Skin epidermis (tissue), 12 donors: Measurements from ENCODE around the gene STRIT1.

ENCODE experiments used
- H3K27ac ChIP-seq, 21 experiments: fragments of 200-600 bp; sonication (generic) in 11 of 21; one replicate each; pipeline ENCODE4 v1.5.0; 2020; ENCODE audit warnings: mild to moderate bottlenecking in 3 of 21, inconsistent platforms in 2 of 21, moderate library complexity in 2 of 21
- H3K4me3 ChIP-seq, 7 experiments: fragments of 200-600 bp; sonication (generic) in 2 of 7; one replicate each; pipeline ENCODE4 v1.5.0; 2020; ENCODE audit warnings: inconsistent platforms in 2 of 7, mild to moderate bottlenecking in 2 of 7, moderate library complexity in 1 of 7

Gene STRIT1

GRCh38 chr3:155293516-155293915 is at the start of gene STRIT1:
TSS of gene STRIT1 (minus strand) at chr3:155293683.
- Histone ChIP-seq H3K27ac (no peak within 1 kb of the TSS), H3K4me3 (no peak within 1 kb of the TSS)

- Histone ChIP-seq H3K27ac (no peak overlapping the region), H3K4me3 (no peak overlapping the region)
Observed at GRCh38 chr3:155342344-155342743, 48.9 kb upstream of the STRIT1 start.

GRCh38 chr3:155339052-155339451 is 45.6 kb upstream of the STRIT1 start:
- Histone ChIP-seq H3K27ac (no peak overlapping the region), H3K4me3 (no peak overlapping the region)

GRCh38 chr3:155335724-155336354 is 42.4 kb upstream of the STRIT1 start:
- Histone ChIP-seq H3K27ac (no peak overlapping the region), H3K4me3 (no peak overlapping the region)

GRCh38 chr3:155334914-155335723 is 41.6 kb upstream of the STRIT1 start:
- no peak overlapping the region for H3K27ac ChIP-seq
- no peak overlapping the region for H3K4me3 ChIP-seq

GRCh38 chr3:155334215-155334913 is 40.9 kb upstream of the STRIT1 start:
- Histone ChIP-seq H3K27ac (no peak overlapping the region), H3K4me3 (no peak overlapping the region)

GRCh38 chr3:155332716-155333115 is 39.2 kb upstream of the STRIT1 start:
- no peak overlapping the region for H3K27ac ChIP-seq
- H3K4me3 ChIP-seq = no peak overlapping the region

GRCh38 chr3:155331078-155331477 is 37.6 kb upstream of the STRIT1 start:
- H3K4me3 ChIP-seq = no peak overlapping the region
- no peak overlapping the region for H3K27ac ChIP-seq

- Histone ChIP-seq H3K27ac (no peak overlapping the region), H3K4me3 (no peak overlapping the region)
Observed at GRCh38 chr3:155330370-155330769, 36.9 kb upstream of the STRIT1 start.

- Histone ChIP-seq H3K27ac (no peak overlapping the region), H3K4me3 (no peak overlapping the region)
Observed at GRCh38 chr3:155329513-155330048, 36.1 kb upstream of the STRIT1 start.

GRCh38 chr3:155327871-155328270 is 34.4 kb upstream of the STRIT1 start:
- no peak overlapping the region for H3K27ac ChIP-seq

GRCh38 chr3:155327430-155327829 is 33.9 kb upstream of the STRIT1 start:
- no peak overlapping the region for H3K4me3 ChIP-seq
- no peak overlapping the region for H3K27ac ChIP-seq

More at GRCh38 chr3:155327871-155328270, 34.4 kb upstream of the STRIT1 start:
- no peak overlapping the region for H3K4me3 ChIP-seq

- H3K27ac ChIP-seq = no peak overlapping the region
- H3K4me3 ChIP-seq = no peak overlapping the region
Observed at GRCh38 chr3:155326901-155327300, 33.4 kb upstream of the STRIT1 start.

- no peak overlapping the region for H3K27ac ChIP-seq
Observed at GRCh38 chr3:155326244-155326643, 32.8 kb upstream of the STRIT1 start.

GRCh38 chr3:155325263-155325835 is 31.9 kb upstream of the STRIT1 start:
- H3K27ac ChIP-seq = no peak overlapping the region
- H3K4me3 ChIP-seq = no peak overlapping the region

More at GRCh38 chr3:155326244-155326643, 32.8 kb upstream of the STRIT1 start:
- no peak overlapping the region for H3K4me3 ChIP-seq

- Histone ChIP-seq H3K4me3 (no peak overlapping the region), H3K27ac (no peak overlapping the region)
Observed at GRCh38 chr3:155323063-155323666, 29.7 kb upstream of the STRIT1 start.

- no peak overlapping the region for H3K4me3 ChIP-seq
- H3K27ac ChIP-seq = no peak overlapping the region
Observed at GRCh38 chr3:155321418-155321817, 27.9 kb upstream of the STRIT1 start.

- Histone ChIP-seq H3K4me3 (no peak overlapping the region), H3K27ac (no peak overlapping the region)
Observed at GRCh38 chr3:155320934-155321333, 27.5 kb upstream of the STRIT1 start.

GRCh38 chr3:155318740-155319139 is 25.3 kb upstream of the STRIT1 start:
- Histone ChIP-seq H3K27ac (no peak overlapping the region), H3K4me3 (no peak overlapping the region)

- H3K4me3 ChIP-seq = no peak overlapping the region
- no peak overlapping the region for H3K27ac ChIP-seq
Observed at GRCh38 chr3:155317211-155317610, 23.7 kb upstream of the STRIT1 start.
